Neural progenitor cell (in vitro differentiated cells): ENCODE data around the gene CIART.
"Not testable (repeated sequence)": the region's sequence is repeated elsewhere in the genome, so short reads cannot be mapped to it uniquely, and the experiment has no call there.

Experiments used
- CTCF ChIP-seq: fragments of 200-600 bp; sonication (generic); IDR thresholded peaks from 2 replicates; pipeline ENCODE4 v1.5.1; 2017; ENCODE audit warnings: antibody characterized with exemption, mild to moderate bottlenecking
- EZH2 ChIP-seq: fragments of 200-600 bp; sonication (generic); IDR thresholded peaks from 2 replicates; pipeline ENCODE4 v1.6.1; 2017; ENCODE audit warnings: antibody characterized with exemption, mild to moderate bottlenecking, moderate library complexity
- EZH2phosphoT487 ChIP-seq: fragments of 200-600 bp; sonication (generic); IDR thresholded peaks from 2 replicates; pipeline ENCODE4 v1.6.1; 2017; ENCODE audit warnings: antibody characterized with exemption

GRCh38 chr1:150308585-150308984 lies 26.2 kb downstream of the CIART start:
- not testable (repeated sequence) for TF ChIP-seq CTCF, EZH2, EZH2phosphoT487
